GM19035 (cell line): ENCODE results near the gene MDN1.

ENCODE experiments used
- ATAC-seq: cut with Tn5 transposase; IDR thresholded peaks from one replicate; pipeline ENCODE4 v1.9.1; 2021; ENCODE audit not compliant: unreplicated experiment

The MDN1 gene

DNA sequence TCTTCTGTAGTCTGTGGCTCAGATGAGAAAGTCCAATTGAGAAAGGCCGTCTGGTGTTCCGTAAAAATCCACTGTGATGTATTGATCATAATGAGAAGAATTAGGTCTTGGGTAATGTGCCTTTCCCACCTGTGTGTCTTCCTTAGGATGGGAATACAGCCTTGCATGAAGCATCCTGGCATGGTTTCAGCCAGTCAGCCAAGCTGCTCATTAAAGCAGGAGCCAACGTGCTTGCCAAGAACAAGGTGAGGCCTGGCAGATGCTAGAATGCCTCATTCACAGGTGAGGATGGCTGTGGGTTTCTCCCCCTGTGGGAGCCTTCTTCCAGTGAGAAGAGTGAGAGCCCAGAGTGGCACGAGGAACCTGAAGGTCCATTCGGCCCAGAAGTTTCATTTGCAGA lies 213.7 kb downstream of the MDN1 start:
- ATAC-seq = no peak

DNA sequence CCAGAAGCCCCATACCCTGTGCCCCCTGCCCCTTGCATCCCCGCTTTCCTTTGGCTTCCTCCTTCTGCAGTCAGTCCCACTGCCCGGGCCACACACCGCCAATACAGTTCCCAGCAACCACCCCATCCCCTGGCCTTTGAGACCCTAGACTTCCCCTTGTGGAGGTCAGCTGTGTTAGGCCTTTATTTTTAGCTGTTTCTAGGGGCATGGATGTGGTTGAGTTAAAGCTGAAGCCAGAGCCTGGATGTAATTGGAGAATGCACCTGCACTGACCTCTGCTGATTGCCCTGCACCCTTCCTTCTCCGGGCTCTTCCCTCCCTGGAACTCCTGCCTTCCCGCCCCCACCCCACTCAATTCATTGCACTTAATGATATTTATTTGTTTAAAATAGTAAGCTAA lies 214.9 kb downstream of the MDN1 start:
- ATAC-seq = no peak

DNA sequence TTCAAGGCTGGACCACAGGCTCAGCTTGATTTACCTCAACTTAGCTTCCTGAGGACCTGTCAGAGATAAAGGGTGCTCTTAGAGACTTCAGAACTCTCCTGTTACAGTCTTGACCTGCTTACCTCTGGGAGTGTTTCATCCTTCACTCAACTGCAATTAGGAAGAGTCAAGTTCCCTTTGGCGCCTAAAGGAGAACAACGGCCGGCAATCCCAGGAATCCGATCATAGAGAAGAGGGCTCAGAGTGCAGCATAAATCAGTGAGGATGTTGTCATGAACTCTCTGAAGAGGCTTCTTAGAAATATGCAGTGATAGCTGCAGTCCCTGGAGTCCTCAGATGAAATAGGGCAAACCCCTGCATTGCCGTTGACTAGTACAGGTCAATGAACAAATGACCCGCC lies 217.4 kb downstream of the MDN1 start:
- ATAC-seq = no peak

DNA sequence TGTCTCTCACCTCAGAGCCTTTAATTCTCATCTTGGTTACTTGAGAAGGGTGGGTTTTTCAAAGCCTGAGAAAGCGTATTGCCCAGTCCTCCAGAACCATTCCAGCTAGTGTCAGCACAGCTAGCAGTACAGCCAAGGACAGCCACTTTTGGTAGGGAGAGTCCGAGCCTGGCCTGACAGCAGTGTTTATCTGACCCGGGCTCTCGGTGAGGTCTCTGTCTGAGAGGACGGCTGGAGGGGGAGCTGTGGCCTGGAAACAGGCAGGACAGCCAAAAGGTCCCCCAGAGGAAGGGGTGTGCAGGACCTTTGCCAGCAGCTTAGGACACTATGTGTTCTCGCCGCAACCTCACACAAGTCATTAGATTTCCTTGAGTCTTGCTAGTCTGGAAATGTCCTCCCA lies 219.9 kb downstream of the MDN1 start:
- no peak for ATAC-seq

DNA sequence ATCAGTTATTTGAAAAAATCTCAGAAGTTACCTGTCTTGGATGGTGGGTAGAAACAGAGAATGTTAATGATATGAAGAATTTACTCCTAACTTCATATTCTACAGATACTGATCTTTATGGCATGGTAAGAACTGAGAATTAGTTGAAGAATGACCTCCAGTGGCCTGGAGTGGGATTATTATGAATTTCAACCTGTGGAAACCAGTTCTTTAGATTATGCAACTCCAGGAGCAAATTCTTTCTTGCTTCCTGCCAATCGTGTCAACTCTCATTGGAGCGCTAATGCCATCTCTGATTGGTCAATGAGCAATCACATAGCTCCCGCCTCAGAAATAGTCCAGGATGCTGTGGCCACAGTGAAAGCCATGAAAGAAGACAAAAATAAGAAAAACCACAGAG lies 221.6 kb downstream of the MDN1 start:
- no peak for ATAC-seq

DNA sequence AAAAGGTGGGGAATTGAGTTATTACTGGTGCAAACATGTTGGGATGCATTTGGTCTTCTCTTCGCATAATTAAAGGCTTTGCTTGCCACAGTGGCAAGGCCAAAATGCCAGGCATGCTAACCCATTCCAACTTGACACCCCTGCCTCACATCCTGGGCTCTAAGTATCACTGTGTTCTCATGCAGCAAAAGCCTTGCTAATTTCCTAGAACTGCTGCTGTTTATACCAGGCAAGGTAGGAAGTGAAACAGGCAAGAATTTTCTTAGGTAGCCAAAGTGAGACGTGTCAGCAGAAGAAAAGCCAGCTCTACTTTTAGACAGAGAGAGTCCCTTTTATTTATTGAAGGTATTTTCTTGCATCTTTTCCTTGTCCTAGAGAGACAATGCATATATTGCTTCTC lies 222.2 kb downstream of the MDN1 start:
- no peak for ATAC-seq

DNA sequence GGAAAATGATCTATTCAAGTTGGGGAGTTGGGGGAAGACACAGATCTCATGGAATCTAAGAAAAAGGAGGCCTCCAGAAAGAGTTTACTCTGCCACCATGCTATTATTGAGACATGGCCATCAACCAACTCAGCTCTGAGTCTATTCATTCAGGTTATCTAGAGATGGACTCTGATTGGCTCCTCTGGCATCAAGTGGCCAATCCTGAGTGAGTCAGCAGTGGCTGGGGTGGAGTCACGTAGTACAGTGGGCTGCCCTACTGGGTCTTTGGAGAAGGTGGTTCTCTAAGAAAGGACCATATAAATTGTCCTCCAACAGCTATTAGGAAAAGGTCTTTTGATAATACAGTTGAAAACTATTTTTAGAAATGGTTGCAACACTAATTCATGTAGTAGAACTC lies 223.1 kb downstream of the MDN1 start:
- no peak for ATAC-seq

DNA sequence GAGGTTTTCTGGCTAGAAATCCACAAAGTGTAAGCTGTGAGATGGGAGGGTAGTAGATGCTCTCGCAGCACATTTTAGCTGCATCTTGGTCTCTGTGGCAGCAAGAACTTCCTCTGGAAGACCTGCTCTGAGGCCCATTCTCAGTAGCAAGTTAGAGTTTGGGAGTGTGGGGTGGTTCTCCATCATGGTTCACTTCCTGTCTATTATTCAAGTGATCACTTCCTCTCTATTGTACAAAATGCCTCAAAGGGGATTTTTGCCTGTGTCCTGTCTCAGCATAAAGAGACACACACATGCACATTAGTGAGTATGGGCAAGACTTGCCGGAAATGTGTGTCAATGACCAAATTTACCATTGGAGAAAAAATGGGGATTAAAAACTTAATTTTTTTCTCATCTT lies 223.5 kb downstream of the MDN1 start:
- peak; percentile 76 for ATAC-seq
